Activated effector memory CD4-positive, alpha-beta T cell treated with anti-CD3 and anti-CD28 coated beads, Interleukin-2, amount 50 U/mL, for 16 hours (primary cell): ENCODE measurements around the gene RNF213.

Experiments
- DNase-seq: peaks from one replicate; pipeline ENCODE4 v3.0.0-alpha.2; 2020

Gene RNF213

DNA sequence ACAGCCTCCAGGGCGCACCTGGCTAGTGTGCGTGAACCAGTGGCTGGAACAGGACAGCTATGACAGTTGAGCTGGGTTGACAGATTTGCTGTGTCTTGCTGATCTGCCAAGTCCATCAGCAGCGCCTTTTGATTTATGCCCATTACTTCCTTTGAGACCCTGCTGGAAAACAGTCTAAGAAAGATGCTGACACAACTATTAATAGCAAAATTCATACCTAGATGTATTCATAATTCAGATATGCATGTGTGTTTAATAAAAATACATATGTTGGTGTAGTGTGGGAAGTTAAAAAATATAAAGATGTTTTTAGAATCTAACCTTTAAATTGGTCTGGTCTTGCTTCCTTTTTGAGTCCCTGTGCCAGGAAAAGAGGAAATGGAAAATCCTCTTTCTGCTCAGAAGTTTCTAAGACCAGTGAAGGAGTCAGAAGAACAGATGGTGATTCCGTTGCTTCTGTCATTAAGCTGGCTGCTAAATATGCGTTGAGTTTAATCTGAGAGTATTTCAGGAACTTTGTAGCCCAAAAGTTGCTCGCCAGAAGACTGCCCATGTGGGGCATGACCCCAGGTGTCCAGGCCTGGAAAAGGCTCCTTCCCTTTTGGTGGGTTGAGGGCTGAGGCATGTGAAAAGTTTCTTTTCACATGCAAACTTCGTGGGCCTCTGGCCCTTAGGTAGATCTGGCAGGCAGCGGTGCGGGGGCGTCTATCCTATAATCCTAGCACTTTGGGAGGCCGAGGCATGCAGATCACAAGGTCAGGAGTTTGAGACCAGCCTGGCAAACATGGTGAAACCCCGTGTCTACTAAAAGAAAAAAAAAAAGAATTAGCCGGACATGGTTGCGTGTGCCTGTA is 114.3 kb downstream of the RNF213 start:
- DNase-seq: peak; percentile 19

- DNase-seq: no peak
Measured at GRCh38 chr17:80376531-80376930, 115.9 kb downstream of the RNF213 start.

DNA sequence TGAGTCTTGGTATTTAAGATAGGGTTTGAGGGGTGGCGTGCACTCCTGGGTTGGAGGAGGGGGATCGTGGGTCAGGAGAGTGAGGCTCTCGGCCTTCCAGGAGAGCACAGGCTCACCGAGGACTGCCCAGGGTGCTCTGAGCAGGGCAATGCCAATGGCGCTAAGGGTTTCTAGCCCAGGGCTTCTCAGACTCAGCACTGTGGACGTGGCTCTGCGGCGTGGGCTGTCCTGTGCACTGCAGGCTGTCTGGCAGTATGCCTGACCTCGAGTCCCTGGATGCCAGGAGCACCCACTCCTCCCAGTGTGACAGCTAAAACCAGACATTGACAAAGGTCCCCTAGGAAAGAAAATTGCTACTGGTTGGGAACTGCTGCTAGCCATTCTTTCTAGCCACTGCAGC is 117.1 kb downstream of the RNF213 start:
- peak; percentile 28 for DNase-seq

DNA sequence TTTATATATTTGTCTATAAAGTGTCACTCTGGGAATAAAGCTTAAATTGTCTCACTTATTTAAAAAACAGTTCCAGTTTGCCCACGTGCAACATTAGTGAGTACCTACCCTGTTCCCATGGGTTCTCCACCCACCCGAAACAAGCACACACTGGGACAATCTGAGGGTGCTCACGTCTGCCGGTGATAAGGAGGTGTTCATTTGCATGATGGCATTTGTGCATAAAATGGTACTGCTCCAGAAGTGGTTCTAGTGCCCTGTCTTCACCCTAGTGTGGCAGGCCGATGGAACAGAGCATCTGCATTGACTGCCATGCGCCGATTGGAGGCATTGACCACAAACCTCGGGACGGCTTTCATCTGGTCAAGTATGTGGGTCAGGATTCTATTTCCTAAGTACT is 118.7 kb downstream of the RNF213 start:
- peak; percentile 45 for DNase-seq

GRCh38 chr17:80380068-80380467 is 119.4 kb downstream of the RNF213 start:
- DNase-seq: no peak

DNA sequence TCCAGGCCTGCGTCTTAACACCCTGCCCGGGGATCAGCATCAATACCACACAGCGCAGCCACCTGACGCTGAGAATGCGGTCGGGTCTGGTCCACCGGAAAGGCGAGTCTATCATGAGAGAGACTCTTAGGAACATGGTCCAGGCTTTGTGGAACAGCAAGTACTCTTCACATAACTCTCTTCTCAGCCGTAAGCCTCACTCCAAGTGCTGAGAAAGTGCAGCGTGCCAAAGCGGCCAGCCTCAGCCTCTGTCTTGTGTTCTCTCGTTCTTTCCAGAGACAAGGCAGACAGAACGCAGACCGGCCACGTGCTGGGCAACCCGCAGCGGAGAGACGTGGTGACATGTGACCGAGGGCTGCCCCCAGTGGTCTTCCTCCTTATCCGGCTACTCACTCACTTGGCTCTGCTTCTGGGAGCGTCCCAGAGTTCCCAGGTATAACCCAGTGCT is 119.9 kb downstream of the RNF213 start:
- peak; percentile 59 for DNase-seq

DNA sequence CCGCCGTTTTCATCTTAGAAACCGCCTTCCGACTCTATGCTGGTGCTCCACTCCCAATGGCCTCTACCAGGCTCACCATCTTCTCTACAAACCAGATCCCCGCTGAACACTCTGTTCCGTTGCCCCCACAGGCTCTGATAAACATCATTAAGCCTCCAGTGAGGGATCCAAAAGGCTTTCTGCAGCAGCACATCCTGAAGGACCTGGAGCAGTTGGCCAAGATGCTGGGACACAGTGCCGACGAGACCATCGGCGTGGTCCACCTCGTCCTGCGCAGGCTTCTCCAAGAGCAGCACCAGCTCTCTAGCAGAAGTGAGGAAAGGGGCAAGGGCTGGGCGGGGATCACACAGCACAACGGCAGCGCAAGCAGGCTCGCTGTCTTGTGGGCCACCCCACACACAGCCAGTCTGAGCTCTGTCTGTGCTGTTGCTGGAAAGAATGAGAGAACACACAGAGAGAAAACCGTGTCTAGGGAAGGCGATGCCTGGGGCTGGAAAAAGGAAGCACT is 120.8 kb downstream of the RNF213 start:
- peak; percentile 58 for DNase-seq

GRCh38 chr17:80382446-80382845 is 121.8 kb downstream of the RNF213 start:
- DNase-seq: peak; percentile 12

DNA sequence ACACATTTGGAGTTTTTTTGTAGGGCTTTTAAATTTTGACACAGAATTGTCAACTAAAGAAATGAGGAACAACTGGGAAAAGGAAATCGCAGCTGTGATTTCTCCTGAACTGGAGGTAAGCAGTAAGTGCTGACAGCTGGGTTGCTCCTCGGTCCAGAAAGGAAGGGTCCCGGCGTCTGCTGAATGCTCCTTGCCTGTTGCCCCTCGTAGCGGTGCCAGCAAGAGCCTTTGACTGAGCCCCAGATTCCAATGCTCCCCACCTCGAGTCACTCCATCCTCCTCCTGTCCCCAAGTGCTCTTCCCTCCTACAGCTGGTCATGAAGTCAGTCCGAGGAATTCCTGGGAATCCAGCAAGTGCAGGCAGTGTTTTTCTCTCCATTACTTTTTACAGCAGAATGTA is 122.3 kb downstream of the RNF213 start:
- DNase-seq: peak; percentile 58

DNA sequence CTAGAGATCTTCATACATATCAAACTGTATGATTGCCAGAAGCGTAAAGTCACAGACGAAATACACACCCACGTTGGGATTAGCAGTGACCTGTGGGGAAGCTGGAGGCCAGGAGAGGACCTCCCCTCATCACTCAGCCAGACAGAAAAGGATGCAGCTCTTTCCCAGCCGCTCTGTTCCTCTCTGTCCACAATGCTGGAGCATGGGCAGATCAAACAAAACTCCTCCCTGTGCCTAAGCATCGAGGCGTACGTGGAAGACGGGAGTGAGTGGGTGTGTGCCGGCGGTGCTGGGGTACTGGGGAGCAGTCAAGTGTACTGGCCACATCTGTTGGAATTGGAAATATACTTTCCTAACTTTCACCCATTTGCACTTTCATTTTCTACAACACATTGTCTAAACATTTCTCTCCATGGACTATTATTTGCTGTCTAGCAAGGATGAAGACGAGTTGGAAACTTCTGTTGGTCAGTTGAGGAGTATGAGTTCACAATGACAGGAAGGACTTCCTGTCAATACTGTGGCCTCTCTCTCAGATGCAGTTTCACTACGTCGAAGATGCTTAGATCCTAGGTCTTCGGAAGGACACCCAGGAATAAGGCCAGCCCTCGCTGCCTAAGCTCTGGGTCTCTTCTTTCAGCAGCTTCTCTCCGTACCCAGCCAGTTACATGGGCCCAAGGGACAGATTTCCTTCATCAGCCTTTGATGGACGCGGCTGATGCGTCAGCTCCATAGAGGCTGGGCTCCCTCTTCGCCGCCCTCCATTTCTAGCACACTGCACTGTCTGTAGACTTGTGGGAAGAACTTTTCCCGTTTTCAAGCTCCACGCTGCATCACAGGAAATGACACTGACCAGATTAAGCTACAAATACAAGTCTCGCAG is 123.7 kb downstream of the RNF213 start:
- DNase-seq: peak; percentile 44

GRCh38 chr17:80385046-80385445 is 124.4 kb downstream of the RNF213 start:
- DNase-seq: peak; percentile 42

- peak; percentile 51 for DNase-seq
Measured at GRCh38 chr17:80386341-80386740, 125.7 kb downstream of the RNF213 start.

DNA sequence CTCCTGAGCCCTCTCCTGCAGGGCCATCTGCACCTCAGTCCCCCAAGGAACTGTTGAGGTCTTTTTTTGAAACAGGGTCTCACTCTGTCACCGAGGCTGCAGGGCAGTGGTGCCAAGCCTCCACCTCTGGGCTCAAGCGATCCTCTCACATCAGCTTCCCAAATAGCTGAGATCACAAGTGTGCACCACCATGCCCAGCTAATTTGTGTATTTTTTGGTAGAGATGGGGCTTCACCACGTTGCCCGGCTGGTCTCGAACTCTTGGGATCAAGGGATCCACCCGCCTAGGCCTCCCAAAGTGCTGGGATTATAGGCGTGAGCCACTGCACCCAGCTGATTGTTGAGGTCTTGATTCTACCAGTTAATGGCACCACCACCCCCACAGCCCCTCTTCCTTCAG is 126.4 kb downstream of the RNF213 start:
- peak; percentile 54 for DNase-seq

DNA sequence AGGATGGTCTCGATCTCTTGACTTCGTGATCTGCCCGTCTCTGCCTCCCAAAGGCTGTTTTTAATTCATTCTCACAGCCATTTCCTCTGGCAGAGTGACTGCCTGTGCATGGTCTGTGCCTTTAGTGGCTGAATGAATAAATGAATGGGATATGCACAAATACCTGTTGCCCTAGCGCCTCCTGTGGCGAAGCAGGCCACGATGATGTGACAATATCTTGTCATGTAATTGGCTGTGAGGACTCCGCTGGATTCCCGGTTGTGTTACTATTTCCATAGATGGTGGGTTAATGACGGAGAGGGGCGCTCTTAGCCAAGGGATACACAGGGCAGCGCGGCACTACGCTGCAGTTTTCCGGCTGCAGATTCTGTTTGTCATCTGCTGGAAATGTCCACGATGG is 127.5 kb downstream of the RNF213 start:
- peak; percentile 41 for DNase-seq

DNA sequence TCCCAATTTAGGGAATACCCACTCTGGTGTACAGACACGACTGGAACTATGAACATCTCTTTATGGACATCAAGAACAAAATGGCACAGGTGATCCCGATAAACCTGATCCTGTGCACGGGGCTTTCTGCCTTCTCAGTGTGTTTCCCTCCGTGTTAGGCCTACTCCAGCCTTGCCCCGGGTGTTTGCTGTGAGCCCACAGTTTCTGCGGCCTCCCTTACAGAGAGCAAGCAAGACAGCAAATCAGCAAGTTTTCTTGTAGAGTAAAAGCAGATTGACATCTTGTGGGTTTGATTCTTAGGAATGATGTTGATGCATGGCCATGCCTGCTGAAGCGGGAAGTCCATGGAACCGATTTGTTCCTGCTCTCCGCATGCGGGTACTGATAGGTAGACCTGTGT is 127.9 kb downstream of the RNF213 start:
- DNase-seq: no peak

- DNase-seq: peak; percentile 59
Measured at GRCh38 chr17:80389011-80389995, 128.7 kb downstream of the RNF213 start.

DNA sequence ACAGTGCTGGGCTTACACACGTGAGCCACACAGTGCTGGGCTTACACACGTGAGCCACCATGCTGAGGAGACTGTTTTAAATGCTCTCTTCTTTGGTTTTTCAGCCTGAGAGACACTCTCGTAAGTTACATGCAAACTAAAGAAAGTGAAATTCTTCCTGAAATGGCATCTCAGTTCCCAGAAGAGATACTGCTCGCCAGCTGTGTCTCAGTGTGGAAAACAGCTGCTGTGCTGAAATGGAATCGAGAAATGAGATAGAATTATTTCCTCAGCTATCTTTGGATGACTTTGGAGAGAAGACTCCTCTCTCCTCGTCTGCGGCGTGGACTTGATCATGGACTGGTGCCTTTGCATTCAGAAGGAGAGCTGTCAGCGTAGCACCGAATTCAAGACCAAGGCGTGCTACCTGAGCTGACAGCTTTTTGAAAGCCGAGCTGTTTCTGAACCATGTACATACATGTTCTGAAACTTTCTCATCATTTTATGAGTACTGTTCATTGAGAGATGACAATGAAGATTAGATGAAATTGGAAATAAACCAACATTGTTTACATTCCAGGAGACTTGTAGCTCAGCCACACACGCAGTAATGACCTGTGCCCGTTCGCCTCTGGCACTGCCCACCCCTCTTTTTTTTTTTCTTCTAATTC is 132.7 kb downstream of the RNF213 start:
- DNase-seq: peak; percentile 45

DNA sequence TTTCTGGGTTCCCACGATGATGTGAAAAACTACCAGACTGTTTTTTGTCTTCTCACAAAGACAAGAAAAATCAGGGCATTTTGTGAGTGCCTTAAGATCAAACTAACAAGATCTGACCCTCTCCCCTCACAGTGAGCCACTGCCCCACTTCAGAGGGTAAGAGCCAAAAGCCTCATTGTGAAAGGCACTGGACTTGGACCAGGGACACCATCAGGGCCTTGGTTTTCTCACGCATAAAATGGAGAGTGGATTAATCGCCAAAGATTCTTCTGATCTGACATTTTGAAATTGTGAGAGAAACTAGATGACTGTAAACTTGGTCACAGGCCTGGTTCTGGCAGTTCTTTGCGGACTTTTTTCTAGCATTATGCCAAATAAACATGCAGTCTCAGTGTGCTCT is 133.3 kb downstream of the RNF213 start:
- DNase-seq: peak; percentile 1

GRCh38 chr17:80394629-80395216 is 134.1 kb downstream of the RNF213 start:
- DNase-seq: peak; percentile 60

DNA sequence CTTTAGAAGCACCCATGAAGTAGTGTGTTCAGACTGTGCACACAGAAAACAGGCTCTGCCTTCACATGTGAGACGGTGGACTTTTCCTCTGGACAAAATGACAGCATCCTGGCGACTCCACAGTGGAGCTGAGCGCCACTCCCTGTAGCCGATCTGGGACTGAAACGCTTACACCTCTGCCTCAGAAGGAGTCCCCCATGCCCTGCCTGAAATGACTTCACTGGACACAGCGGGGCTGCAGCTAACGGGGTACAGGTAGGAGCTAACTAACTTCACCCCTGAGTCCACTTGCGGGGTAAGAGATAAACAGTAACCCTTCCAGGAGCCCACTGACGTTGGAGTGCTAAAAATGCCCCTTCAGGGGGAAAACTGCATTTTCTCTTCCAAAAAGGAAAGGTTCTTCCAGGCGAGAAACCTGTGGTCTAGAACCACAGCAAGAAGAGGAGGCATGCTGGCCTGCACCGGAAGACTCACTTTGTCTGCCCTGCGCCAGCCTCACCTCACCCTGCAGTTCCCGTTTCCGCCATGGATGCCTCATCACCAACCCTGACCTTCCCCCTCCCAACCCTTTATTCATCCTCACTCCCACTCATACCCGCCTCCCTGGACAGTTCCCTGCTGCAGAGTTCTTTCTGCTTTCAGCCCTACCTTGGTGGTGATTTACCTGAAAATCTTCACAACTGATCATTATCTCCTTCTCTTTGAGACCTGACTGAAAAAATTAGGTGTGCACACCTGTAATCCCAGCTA is 134.9 kb downstream of the RNF213 start:
- peak; percentile 58 for DNase-seq
